GM21528 (cell line): ENCODE measurements around the gene HPSE2.

ENCODE experiments used
- ATAC-seq: cut with Tn5 transposase; IDR thresholded peaks from one replicate; pipeline ENCODE4 v1.9.1; 2021; ENCODE audit warnings: mild to moderate bottlenecking, moderate library complexity; ENCODE audit not compliant: unreplicated experiment, low FRiP score

HPSE2 gene

DNA sequence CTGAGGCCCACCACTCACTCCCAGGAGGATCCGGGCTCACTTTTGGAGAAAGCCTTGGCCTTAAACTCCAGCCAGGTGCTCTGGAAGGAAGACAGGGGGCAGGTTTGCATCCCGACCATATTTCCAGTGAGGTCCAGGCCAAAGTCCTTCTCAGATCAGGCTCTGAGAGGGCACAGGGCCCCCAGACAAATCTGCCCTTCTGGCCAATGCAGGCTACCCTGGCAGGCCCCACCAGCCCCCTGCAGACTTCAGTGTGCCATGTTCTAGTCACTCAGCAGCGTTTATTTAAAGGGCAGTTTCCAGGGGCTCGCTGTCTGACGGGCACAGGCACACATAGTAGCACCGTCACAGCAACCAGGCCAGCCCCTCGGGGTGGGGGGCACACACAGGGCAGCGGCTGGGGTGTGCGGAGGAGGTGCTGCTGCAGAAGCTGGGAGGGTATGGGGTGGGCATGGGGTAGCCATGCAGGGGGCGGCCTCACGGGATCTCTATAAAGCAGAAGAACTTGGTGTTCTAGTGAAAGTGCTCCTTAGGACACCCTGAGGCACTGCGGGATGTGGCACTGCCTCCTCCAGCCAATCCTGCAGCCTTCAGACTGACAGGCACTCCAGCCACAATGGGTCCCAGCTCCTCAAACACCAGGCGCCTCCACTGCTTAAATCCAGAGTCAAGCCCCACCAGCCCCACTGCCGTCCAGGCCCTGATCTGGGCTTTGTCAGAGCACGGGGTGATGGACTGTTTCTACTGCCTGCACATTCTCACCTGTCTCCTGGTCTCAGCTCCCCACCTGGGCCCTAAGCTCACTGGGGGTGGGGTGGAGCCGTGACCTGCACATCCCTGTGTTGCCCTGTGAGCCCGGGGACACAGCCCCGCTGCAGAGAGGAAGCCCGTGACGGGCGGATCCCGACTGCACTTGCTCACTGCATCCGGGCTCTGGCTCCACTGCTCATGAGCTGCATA is 811.1 kb downstream of the HPSE2 start:
- no peak for ATAC-seq

DNA sequence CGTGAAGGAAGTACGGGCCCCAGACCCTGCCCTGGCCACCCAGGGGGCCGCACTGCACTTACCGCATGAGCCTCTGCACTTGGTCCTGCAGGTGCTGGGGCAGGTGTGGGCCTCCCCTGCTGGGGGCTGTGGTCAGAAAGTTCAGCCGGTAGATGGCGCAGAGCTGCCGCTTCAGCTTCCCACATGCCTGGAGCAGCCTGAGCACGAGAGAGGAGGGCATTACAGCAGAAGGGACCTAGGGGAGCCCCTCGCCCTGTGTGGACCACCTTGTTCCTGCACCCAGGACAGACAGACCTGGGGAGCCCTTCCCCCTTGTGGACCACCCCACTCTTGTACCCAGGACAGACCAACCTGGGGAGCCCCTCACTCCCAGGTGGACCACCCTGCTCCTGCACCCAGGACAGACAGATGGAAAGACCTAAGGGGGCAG is 811.9 kb downstream of the HPSE2 start:
- ATAC-seq, result no peak

DNA sequence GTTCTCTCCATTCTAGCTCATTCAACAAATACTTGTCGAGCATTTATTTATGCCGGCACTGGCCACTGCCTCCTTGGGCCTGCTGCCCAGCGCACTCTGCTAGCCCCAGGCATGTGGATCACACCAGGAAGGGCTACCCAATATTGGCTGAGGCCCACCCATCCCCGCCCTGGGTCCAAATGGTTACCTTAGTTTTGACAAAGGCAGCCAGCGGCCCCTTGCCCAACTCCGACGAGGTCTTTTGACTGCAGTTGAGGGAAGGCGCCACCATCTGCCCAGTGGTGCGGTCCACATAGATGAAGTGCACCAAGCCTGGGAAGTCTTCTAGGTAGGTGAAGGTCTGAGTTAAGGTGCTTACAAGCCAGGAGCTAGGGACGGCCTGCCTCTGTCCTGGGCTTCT is 813.5 kb downstream of the HPSE2 start:
- ATAC-seq, result no peak

DNA sequence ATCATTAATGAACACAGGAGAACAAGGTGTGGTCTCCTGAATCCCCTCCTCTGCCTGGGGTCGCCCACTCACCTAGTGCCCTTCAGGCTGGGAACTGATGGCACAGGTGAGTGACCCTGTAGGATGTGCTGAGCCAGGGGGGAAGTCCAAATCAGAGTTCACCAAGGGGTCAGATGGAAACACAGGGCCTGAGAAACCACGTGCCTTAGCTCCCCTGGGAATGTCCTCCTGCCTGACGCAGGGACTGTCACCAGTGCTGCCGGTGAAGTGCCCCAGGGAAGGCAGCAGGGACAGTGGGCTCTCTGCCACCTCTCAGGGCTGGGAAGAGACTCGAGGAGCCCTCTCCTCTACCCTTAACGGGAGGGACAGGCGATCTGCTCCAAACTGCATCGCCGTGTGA is 814.9 kb downstream of the HPSE2 start:
- ATAC-seq, result no peak

DNA sequence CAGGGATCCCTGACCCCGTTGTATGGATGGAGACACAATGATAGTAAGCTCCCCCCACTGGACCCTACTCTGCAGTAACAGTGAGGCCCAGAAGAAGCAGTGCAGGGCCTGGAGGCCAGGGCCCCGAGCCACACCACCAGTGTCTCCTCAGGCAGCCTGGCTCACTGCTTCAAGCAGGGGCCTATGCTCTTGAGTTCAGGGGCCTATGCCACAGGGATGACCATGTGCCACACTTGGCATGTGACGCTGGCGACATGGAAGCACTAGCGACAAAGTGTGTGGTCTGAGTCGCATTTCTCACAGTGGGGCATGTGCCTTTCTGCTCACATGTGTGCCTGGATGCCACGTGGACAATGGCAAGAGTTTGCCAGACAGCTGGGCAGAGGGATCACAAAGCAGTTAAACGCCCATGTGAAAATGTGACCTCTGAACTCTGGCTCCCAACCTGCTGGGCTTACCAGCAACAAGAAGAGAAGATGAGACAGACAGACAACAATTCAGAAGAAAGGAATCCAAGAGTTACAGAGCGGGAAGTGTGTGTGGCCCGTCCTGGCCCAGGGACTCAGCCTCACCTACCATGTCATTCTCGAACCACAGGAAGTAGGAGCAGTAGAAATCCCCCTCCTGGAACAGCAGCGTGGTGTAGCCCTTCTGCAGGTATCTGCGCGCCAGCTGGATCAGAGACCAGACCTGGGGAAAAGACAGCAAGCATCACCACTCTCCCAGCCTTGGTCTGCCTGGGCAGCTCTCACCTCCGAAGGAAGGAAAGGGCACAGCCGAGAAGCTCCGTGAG is 816.0 kb downstream of the HPSE2 start:
- no peak for ATAC-seq

DNA sequence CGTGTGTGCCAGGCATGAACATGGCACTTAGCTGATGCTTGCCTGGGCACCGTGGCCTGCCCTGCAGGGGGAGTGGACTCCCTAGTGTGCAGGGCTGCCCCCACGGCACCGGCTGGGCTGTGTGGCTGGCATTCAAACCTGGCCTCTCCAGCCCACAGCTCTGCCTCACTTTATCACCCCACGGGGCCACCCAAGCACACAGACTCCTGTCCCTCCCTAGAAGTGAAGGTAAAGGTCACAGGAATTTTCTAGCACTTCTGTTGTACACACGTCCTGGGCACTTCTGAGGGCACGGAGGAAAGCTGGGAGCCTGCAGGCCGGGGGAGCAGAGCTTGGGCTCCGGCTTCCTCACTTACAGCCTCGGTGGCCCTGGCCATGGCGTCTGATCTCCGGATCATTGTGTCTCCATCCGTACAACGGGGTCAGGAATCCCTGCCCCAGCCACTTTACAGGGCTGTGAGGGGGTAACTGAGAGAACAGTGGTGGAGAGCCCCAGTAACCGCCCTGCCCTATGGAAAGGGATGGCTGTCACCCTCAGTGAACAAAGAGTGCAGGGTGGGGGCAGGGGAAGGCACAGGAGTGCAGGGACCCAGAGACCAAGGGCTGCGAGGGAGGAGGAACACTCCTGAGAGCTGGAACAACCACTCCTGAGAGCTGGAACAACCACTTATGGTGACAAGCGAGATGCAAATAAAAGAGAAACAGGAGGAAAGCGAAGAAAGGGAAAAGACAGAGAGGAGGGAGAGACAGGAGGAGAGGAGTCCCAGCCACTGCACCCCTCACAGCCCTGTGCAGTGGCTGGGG is 816.8 kb downstream of the HPSE2 start:
- ATAC-seq, result no peak

DNA sequence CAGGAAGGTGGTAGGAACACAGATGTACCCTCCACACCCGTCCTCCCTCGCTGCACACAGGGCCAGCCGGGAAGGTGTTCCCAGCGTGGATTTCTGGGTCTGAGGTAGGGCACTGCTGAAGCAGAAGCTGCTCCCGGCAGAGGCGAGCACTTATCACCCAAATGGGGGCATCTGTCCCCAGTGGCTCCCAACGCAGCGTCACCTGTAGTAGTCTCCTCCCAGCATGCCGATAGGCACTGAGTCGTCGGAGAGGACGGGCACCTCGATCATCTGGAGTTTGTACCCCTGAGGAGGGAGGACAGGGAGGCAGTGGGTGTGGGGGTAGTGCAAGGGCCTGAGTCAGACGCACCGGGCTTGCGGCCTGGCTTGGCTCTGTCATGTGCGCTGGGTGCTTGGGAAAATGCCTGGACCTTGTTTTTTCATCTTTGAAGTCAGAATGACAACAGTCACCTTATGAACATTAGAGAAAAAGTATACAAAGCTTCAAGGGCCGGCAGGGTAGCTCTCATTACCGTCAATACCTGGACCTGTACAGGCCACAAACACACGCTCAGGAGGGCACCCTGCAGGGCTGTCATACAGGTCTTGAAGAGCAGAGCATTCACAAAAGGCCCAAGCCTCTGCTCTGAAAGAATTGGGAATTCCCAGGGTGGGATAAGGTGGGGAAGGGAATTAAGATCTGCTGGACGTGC is 817.5 kb downstream of the HPSE2 start:
- ATAC-seq, result no peak

DNA sequence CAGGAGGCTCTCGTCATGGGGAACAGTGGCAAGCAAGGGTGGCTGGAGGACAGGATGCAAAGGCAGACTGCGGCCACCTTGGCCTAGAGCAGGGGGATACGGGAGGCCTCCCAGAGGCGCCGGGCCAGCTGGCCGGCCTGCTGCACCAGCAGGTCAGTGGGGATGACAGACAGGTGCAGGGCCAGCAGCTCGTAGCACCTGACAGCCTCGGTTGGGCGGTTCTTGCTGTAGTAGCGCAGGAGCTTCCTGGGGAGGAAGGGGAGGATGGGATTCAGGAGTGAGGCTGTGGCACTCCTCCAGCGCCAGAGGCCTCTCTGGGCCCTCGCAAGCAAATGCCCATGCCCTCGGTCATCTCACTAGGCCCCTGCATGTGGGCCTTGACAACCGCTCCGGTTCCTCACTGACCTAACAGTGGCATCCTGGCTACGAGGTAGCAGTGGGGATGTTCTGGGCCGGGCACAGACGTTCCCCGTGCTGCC is 818.1 kb downstream of the HPSE2 start:
- no peak for ATAC-seq

DNA sequence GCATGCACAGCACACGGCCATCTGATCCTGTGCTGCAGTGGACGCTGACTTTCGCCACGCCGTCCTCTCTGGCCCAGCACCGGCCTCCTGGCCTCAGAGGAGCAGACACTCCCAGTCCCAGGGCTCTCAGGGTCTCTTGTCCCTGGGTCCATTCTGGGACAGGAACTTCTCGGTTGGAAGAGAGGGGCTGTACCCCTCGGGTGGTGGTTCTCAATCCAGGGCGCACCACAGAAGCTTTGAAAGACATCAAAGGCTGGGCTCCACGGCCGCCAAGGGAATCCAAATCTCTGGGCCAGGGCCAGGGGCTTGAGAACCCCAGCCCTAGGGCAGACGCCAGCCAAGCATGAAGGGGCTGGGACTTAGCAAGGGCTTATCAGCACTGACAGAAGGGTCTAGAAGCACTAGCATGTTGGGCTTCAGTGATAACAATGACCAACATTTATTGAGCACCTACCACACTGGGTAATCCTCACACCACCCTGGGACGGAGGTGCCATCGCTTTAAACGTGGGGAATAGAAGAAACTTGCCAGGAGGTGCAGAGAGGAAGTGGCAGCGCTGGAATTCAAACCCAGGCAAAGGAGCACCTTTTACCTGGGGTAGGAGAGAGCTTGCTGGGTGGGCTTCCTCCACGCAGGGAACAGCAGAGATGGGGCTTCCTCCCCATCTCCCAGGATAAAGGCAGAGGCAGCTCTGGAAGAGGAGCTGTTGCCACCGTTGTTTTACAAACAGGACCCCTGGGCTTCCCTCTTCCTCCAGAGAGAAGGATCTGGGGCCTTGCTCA is 818.9 kb downstream of the HPSE2 start:
- no peak for ATAC-seq

DNA sequence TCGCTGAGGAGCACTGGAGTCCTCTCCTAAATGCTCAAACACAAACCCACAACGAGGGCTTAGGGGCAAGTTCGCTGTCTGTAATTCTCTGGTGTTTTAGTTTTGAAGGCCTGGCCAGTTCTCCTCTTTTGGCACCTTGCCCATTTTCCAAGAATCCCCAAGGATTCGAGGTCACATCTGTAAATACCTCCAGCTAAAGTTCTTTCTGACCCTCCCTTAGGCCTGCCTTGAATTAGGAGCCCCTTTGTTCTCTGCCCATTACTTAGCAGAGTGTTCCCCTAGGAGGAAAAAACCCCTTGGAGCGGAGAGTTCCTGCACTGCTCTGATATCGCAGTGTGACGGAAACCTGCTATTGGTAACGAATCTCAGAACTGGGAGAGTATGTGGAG is 819.9 kb downstream of the HPSE2 start:
- no peak for ATAC-seq

DNA sequence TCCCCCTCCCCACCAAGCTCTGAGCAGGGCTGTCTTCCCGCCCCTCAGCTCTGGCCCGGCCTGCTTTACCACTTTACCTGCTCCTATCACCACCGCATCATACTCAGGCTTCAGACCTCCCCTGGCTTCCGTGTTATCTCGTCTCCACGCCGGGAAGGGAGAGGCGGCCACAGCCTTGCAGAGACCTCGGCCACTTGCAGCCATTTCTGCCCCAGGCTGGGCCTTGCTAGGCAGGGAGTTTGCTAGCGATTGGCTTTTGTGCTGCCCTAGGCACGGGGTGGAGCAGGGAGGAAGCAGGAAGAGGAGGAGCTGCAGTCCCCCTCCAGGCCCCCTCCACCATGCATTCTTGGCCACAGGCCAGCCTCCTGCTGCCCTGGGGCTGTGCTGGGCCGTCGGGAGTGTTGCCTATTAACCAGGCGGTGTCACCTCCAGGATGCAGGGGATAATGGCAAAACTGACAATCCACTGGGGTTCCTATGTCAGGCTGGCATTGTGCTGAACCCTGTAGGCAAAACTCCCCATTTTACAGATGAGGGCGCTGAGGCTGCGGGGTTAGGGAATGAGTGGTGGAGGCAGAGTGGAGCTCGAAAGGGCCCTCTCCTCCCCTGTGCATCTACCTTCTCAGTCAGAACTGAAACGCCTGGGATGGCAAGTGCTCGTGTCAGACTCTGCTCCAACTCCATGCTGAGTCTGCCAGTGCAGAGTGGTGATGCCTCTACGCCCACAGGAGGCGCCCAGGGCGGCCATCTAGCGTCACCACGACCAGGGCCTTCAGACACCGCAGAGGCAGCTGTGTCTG is 820.5 kb downstream of the HPSE2 start, which contains the start of gene PYROXD2:
Gene PYROXD2, minus strand, starts transcription at position 251 of the 799 bp plus-strand sequence. Its CDS starts 47 bp downstream, at position 204.
- ATAC-seq, result no peak

DNA sequence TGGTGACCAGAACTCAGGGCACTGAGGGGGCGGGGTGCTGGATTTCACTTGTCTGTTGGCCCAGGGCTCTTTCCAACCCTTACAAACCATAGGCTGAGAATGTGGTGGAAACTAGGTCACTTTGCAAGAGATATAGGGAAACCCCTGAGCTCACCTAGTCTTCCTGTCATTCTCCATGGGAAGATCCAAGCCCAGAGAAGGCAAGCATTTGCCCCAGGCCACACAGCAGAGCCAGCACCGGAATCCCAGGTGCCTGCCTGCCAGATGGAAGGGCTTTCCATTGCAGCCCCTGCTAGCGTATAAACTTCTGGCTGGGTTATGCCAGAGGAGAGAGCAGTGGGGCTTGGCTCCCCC is 821.1 kb downstream of the HPSE2 start:
- ATAC-seq, result no peak

DNA sequence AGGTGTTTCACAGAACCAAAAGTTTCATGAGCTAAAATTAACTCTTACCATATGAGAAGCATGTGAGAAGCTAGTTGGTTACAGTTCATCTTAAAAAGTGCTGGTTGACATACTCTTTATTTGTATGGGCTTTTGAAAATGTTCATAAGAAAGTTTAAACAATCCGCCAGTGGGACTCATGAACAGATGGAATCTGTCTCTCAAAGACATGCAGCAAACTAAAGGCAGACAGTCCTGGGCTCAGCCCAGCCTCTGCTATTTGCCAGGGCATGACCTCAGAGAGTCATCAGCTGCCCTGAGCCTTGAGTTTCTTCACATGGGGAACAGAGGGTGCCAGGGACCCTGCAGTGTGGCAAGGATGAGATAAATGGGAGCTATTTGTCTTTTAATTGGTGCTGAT is 823.9 kb downstream of the HPSE2 start:
- ATAC-seq, result no peak

DNA sequence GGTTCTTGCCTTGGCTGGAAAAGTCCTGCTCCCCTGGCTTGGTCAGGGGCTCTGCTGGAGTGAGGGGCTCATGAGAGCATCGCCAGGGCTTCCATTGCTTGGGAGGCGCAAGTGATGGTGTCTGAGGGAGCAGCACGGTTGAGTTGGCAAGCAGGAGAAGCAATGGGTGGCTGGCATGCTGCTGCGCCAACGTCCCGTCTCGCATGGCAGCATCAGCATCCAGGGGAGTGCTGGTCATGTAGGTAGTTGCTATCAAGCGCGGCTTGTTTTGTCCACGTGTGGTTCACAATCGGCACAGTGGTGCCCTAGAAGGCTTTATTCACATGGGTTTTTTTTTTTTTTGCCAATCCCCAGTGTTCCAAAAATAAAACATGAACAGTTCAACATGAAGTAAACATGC is 824.5 kb downstream of the HPSE2 start:
- ATAC-seq, result no peak

DNA sequence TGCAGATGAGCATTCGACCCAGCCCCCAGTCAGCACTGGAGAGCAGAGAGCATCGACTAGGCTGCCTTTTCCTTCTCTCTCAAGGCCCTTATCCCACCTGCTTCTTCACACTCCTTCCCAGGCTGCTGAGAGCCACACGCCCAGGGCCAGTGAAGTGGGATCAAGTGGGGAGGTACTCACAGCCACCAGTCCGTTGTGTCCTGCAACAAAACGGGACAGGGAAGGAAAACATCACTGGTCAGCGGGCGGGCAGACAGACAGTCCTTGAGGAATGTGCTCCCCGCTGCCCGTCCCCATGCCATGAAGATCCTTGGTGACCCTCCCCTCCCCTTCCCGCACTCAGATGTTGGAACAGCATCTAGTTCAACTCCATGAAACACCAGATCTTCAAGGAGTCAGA is 824.9 kb downstream of the HPSE2 start:
- ATAC-seq, result no peak

DNA sequence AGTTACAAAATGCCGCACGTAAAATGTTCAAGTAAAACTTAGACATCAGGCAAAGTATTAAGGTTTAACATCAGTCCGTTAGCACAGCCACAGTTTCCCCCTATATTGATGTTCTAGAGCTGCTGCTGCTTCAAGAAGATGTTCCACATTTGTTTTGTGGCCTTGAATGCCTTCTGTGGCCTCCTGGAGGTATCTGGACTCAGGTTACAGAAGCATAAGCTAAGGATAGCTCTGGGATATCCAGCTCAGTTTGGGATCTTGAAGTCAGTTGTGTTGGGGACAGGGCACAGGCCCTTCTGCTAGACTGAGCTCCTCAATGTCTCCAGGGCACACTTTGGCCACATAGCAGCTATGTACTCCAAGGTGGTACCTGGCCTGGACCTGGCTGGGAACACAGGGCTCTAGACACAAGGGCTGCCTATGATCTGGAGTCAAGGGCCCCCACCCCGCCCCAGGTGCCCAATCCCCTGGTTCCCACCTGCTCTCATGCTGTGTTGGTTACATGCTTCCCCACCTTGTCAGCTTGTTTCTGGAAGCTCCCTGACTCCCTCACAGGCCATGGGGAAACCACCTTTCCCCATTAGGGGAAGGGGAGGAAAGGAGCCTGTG is 825.4 kb downstream of the HPSE2 start:
- ATAC-seq, result no peak

DNA sequence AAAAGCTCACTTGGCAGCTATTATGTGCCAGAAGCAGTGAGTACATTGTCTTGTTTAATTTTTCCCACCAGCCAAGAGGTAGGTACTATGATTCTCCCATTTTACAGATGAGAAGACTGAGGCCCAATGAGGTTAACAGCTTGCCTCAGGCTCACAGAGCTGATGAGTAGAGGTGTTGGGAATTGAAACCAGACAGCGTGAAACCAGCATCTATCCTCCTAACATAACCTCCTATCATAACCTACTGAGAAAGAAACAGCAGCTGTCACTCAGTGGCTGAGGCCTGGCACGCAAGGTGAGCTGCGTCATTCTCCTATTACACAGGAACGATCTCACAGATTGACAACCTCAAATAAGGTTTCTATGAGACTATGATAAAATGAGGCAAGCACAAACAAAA is 826.9 kb downstream of the HPSE2 start:
- ATAC-seq, result no peak

DNA sequence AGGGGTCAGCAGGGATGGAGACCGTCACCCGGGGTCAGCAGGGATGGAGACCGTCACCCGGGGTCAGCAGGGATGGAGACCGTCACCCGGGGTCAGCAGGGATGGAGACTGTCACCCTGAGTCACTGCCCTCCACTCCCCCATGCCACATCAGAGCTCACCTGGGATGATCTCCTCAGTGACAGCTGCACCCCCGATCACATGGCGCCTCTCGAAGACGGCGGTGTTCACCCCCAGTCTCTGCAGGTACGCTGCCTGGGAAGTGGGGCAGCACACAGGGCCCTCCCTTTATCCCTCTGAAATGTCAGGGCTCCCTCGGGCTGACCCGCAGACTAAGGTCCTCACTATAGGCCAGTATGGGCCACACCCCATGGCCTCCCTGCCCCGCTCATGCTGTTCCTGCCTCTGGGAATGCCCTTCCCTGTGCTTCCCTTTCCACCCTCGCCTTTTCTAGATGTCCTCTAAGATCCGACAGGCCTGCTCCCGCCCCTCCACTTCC is 827.9 kb downstream of the HPSE2 start:
- no peak for ATAC-seq
